HFFc6 (cell line): ENCODE results near the gene HOXA9. TPM values are rescaled to one million over a fixed set of nuclear protein-coding genes. Genes with fewer than 3 reads are reported as not detected.

ENCODE experiments used
- DNase-seq: peaks from one replicate; pipeline ENCODE4 v3.0.0-alpha.2; 2018
- H3K27ac Mint-ChIP-seq: 2 replicates; pipeline ENCODE4 v1.8.0; 2020; ENCODE audit warnings: mild to moderate bottlenecking, mixed read lengths
- H3K27me3 Mint-ChIP-seq: 2 replicates; pipeline ENCODE4 v1.8.0; 2021; ENCODE audit warnings: mild to moderate bottlenecking, moderate library complexity, mixed read lengths; ENCODE audit not compliant: insufficient read depth
- H3K36me3 Mint-ChIP-seq: 2 replicates; pipeline ENCODE4 v1.8.0; 2021; ENCODE audit warnings: low read depth, mixed read lengths
- H3K4me1 Mint-ChIP-seq: 2 replicates; pipeline ENCODE4 v1.8.0; 2020; ENCODE audit warnings: low read depth, mixed read lengths
- H3K4me3 Mint-ChIP-seq: 2 replicates; pipeline ENCODE4 v1.8.0; 2020; ENCODE audit warnings: mild to moderate bottlenecking, moderate library complexity, mixed read lengths
- H3K9me3 Mint-ChIP-seq: 2 replicates; pipeline ENCODE4 v1.8.0; 2020; ENCODE audit warnings: mild to moderate bottlenecking, mixed read lengths
- CTCF ChIP-seq: fragments of 200-600 bp; sonication (generic); IDR thresholded peaks from 2 replicates; pipeline ENCODE4 v1.5.0; 2021; ENCODE audit warnings: antibody characterized with exemption, mild to moderate bottlenecking
- total RNA-seq, 6 experiments: library from RNA; stranded (reverse); fragmentation: NEBNext Ultra II Directional; extraction: Animal tissue kit (Norgen Biotek cat#: 25700); gene quantifications; 2 replicates in 1 of 6; 3 replicates in 5 of 6; pipeline ENCODE4 v1.2.3, GENCODE V29; 2021

The HOXA9 gene
- total RNA-seq, 6 experiments from 2014 or later = 25.2 to 37.0 (median 26.7) TPM

GRCh38 chr7:27166531-27167505 is 1.5 kb upstream of the HOXA9 start:
- peak; percentile 66 for DNase-seq
- no peaks in the 10 kb centered on the region for H3K9me3 Mint-ChIP-seq
- peak overlapping the region; percentile 99 for H3K27ac Mint-ChIP-seq
- TF ChIP-seq CTCF = no peak
- peak overlapping the region; percentile 96 for H3K4me3 Mint-ChIP-seq
- H3K4me1 Mint-ChIP-seq = peaks cover 33% of the 10 kb centered on the region
- peaks cover 72% of the 10 kb centered on the region for H3K36me3 Mint-ChIP-seq
- H3K27me3 Mint-ChIP-seq = peaks cover 27% of the 10 kb centered on the region

GRCh38 chr7:27165996-27166530 is 726 bp upstream of the HOXA9 start:
- Mint-ChIP-seq H3K27me3 (peaks cover 19% of the 10 kb centered on the region), H3K4me3 (peak overlapping the region; percentile 96), H3K27ac (peak overlapping the region; percentile 99), H3K9me3 (no peaks in the 10 kb centered on the region), H3K4me1 (peaks cover 25% of the 10 kb centered on the region), H3K36me3 (peaks cover 64% of the 10 kb centered on the region)
- DNase-seq = peak; percentile 64
- no peak for TF ChIP-seq CTCF

GRCh38 chr7:27164367-27165088 is 809 bp downstream of the HOXA9 start:
- H3K27me3 Mint-ChIP-seq = peaks cover 17% of the 10 kb centered on the region
- peaks cover 22% of the 10 kb centered on the region for H3K4me1 Mint-ChIP-seq
- peak overlapping the region; percentile 96 for H3K4me3 Mint-ChIP-seq
- peak overlapping the region; percentile 99 for H3K27ac Mint-ChIP-seq
- H3K9me3 Mint-ChIP-seq = no peaks in the 10 kb centered on the region
- peak; percentile 55; the same call in 1 of the 2 replicates for TF ChIP-seq CTCF
- no peak for DNase-seq
- H3K36me3 Mint-ChIP-seq = peaks cover 53% of the 10 kb centered on the region

- H3K27ac Mint-ChIP-seq = peak overlapping the region; percentile 99
- DNase-seq = no peak
- TF ChIP-seq CTCF = no peak; the same call in 1 of the 2 replicates
- peaks cover 22% of the 10 kb centered on the region for H3K4me1 Mint-ChIP-seq
- peak overlapping the region; percentile 96 for H3K4me3 Mint-ChIP-seq
- peaks cover 51% of the 10 kb centered on the region for H3K36me3 Mint-ChIP-seq
- no peaks in the 10 kb centered on the region for H3K9me3 Mint-ChIP-seq
- peaks cover 17% of the 10 kb centered on the region for H3K27me3 Mint-ChIP-seq
Measured at GRCh38 chr7:27164045-27164366, 1.3 kb downstream of the HOXA9 start.

- H3K4me1 Mint-ChIP-seq = peaks cover 19% of the 10 kb centered on the region
- TF ChIP-seq CTCF = no peak
Measured at GRCh38 chr7:27163288-27164044, 1.9 kb downstream of the HOXA9 start.

More at GRCh38 chr7:27163288-27164044, 1.9 kb downstream of the HOXA9 start:
- H3K27ac Mint-ChIP-seq = peak overlapping the region; percentile 99
- peaks cover 12% of the 10 kb centered on the region for H3K27me3 Mint-ChIP-seq
- no peaks in the 10 kb centered on the region for H3K9me3 Mint-ChIP-seq
- no peak for DNase-seq
- H3K36me3 Mint-ChIP-seq = peaks cover 46% of the 10 kb centered on the region
- peak overlapping the region; percentile 96 for H3K4me3 Mint-ChIP-seq
